GM12878 (cell line): ENCODE data around the gene EXOC3L4. TPM values are rescaled to one million over a fixed set of nuclear protein-coding genes. Genes with fewer than 3 reads are reported as not detected.

Source experiments
- BHLHE40 ChIP-seq, 2 experiments: fragments of 450-650 bp in 1 of 2; IDR thresholded peaks; 2 replicates each; pipeline ENCODE4 v1.6.1; 2011 to 2017; ENCODE audit warnings: low read depth in 2 of 2, borderline replicate concordance in 1 of 2, improper control_type of control experiment in 1 of 2, low read length in 1 of 2, mild to moderate bottlenecking in 1 of 2
- CBX3 ChIP-seq: fragments of 200-600 bp; sonication (generic); IDR thresholded peaks from 2 replicates; pipeline ENCODE4 v1.6.1; 2016; ENCODE audit warnings: low read depth, borderline replicate concordance
- CTCF ChIP-seq, 3 experiments: IDR thresholded peaks in 2 of 3; conservative IDR thresholded peaks in 1 of 3; 2 replicates each; pipeline ENCODE4 v1.5.1; 2011; ENCODE audit warnings: low read depth in 3 of 3, low read length in 3 of 3, mild to moderate bottlenecking in 3 of 3, control low read depth in 2 of 3, moderate library complexity in 2 of 3, inconsistent platforms in 1 of 3, mixed read lengths in 1 of 3; ENCODE audit not compliant: control insufficient read depth in 2 of 3, insufficient read depth in 1 of 3; ENCODE audit errors: extremely low read depth in 1 of 3
- HCFC1 ChIP-seq: fragments of 150-350 bp; IDR thresholded peaks from 2 replicates; pipeline ENCODE4 v1.6.1; 2014; ENCODE audit warnings: low read length
- HDGF ChIP-seq: fragments of 450-650 bp; IDR thresholded peaks from 2 replicates; pipeline ENCODE4 v1.6.1; 2016; ENCODE audit warnings: antibody characterized with exemption
- PAX8 ChIP-seq: fragments of 450-650 bp; IDR thresholded peaks from 2 replicates; pipeline ENCODE4 v1.6.1; 2017; ENCODE audit warnings: mild to moderate bottlenecking, moderate library complexity
- PML ChIP-seq: IDR thresholded peaks from 2 replicates; pipeline ENCODE4 v1.6.1; 2012; ENCODE audit warnings: low read length, inconsistent platforms
- RAD21 ChIP-seq: IDR thresholded peaks from 2 replicates; pipeline ENCODE4 v1.6.1; 2011; ENCODE audit warnings: mild to moderate bottlenecking, low read depth, low read length, moderate library complexity; ENCODE audit not compliant: insufficient read depth
- RCOR1 ChIP-seq: conservative IDR thresholded peaks from 2 replicates; pipeline ENCODE4 v1.6.1; 2012; ENCODE audit warnings: low read depth, low read length, improper control_type of control experiment
- SREBF1 ChIP-seq: IDR thresholded peaks from 2 replicates; pipeline ENCODE4 v1.6.1; 2012; ENCODE audit warnings: mild to moderate bottlenecking, low read length
- SREBF2 ChIP-seq: IDR thresholded peaks from 2 replicates; pipeline ENCODE4 v1.6.1; 2012; ENCODE audit warnings: mild to moderate bottlenecking, low read length
- STAT3 ChIP-seq: IDR thresholded peaks from 2 replicates; pipeline ENCODE4 v1.6.1; 2011; ENCODE audit warnings: low read depth, low read length, improper control_type of control experiment
- ZNF687 ChIP-seq: fragments of 450-650 bp; IDR thresholded peaks from 2 replicates; pipeline ENCODE4 v1.6.1; 2017; ENCODE audit warnings: mild to moderate bottlenecking, moderate library complexity
- polyA plus RNA-seq, 11 experiments: library from polyadenylated mRNA; depleted of rRNA in 4 of 11; unstranded in 6 of 11; stranded (reverse) in 5 of 11; fragments of >200 nt; fragmentation: Nextera tagmentation in 4 of 11; fragmentation: Illumina TruSeq in 1 of 11; extraction: Ambion mirVana in 4 of 11; extraction: Trizol in 1 of 11; gene quantifications; 1 replicate in 1 of 11; 2 replicates in 10 of 11; pipeline versions ENCODE4 v1.2.1 to v1.2.3, GENCODE V29; 2011 to 2016; ENCODE audit warnings: inconsistent platforms in 2 of 11, missing spikeins in 2 of 11, low read depth in 1 of 11
- total RNA-seq, 4 experiments: library from RNA; depleted of rRNA in 3 of 4; stranded (reverse); fragments of >200 nt in 3 of 4; fragmentation: Illumina TruSeq in 1 of 4; extraction: Trizol in 1 of 4; gene quantifications; 2 replicates each; pipeline versions ENCODE4 v1.2.1 to v1.2.3, GENCODE V29; 2013 to 2021
- TF ChIP-seq, protein P1 (sequence below): fragments of 150-350 bp; IDR thresholded peaks from 2 replicates; pipeline ENCODE4 v1.6.1; 2014; ENCODE audit warnings: mild to moderate bottlenecking, low read depth, low read length
- TF ChIP-seq, protein P2 (sequence below): fragments of 450-650 bp; IDR thresholded peaks from 2 replicates; pipeline ENCODE4 v1.6.1; 2017; ENCODE audit warnings: mild to moderate bottlenecking
- TF ChIP-seq, protein P3 (sequence below): fragments of 450-650 bp; IDR thresholded peaks from 2 replicates; pipeline ENCODE4 v1.6.1; 2017; ENCODE audit warnings: mild to moderate bottlenecking, moderate library complexity

EXOC3L4 gene
- total and polyA plus RNA-seq, 10 of the 15 experiments (the other 5 are each of a cell fraction or from before 2014, with no cell fraction given) = not detected

- TF ChIP-seq, protein P1, sequence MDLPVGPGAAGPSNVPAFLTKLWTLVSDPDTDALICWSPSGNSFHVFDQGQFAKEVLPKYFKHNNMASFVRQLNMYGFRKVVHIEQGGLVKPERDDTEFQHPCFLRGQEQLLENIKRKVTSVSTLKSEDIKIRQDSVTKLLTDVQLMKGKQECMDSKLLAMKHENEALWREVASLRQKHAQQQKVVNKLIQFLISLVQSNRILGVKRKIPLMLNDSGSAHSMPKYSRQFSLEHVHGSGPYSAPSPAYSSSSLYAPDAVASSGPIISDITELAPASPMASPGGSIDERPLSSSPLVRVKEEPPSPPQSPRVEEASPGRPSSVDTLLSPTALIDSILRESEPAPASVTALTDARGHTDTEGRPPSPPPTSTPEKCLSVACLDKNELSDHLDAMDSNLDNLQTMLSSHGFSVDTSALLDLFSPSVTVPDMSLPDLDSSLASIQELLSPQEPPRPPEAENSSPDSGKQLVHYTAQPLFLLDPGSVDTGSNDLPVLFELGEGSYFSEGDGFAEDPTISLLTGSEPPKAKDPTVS = no peak
- TF ChIP-seq PAX8 (no peak), STAT3 (no peak), SREBF2 (no peak), PML (no peak), RCOR1 (no peak), CTCF (IDR thresholded peaks at IDR 0.05 in 2 of 3, conservative IDR thresholded peaks at IDR 0.05 in 1 of 3; ENCODE audit: control insufficient read depth in 2 of 3, extremely low read depth in 1 of 3, insufficient read depth in 1 of 3, low read depth in 3 of 3, low read length in 3 of 3) (peak; percentile 42 to 46 (median 45); a peak in 5 of 6 replicates), ZNF687 (peak; percentile 35; the same call in 1 of the 2 replicates), SREBF1 (no peak), RAD21 (0 out of 2 replicates have a peak, but pooled peaks have one; percentile 12), BHLHE40 (IDR thresholded peaks at IDR 0.05; ENCODE audit: borderline replicate concordance in 1 of 2, low read depth in 2 of 2, low read length in 1 of 2) (no peak), HDGF (no peak), CBX3 (no peak), HCFC1 (no peak)
- TF ChIP-seq, protein P2, sequence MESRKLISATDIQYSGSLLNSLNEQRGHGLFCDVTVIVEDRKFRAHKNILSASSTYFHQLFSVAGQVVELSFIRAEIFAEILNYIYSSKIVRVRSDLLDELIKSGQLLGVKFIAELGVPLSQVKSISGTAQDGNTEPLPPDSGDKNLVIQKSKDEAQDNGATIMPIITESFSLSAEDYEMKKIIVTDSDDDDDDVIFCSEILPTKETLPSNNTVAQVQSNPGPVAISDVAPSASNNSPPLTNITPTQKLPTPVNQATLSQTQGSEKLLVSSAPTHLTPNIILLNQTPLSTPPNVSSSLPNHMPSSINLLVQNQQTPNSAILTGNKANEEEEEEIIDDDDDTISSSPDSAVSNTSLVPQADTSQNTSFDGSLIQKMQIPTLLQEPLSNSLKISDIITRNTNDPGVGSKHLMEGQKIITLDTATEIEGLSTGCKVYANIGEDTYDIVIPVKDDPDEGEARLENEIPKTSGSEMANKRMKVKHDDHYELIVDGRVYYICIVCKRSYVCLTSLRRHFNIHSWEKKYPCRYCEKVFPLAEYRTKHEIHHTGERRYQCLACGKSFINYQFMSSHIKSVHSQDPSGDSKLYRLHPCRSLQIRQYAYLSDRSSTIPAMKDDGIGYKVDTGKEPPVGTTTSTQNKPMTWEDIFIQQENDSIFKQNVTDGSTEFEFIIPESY = no peak
- TF ChIP-seq, protein P3, sequence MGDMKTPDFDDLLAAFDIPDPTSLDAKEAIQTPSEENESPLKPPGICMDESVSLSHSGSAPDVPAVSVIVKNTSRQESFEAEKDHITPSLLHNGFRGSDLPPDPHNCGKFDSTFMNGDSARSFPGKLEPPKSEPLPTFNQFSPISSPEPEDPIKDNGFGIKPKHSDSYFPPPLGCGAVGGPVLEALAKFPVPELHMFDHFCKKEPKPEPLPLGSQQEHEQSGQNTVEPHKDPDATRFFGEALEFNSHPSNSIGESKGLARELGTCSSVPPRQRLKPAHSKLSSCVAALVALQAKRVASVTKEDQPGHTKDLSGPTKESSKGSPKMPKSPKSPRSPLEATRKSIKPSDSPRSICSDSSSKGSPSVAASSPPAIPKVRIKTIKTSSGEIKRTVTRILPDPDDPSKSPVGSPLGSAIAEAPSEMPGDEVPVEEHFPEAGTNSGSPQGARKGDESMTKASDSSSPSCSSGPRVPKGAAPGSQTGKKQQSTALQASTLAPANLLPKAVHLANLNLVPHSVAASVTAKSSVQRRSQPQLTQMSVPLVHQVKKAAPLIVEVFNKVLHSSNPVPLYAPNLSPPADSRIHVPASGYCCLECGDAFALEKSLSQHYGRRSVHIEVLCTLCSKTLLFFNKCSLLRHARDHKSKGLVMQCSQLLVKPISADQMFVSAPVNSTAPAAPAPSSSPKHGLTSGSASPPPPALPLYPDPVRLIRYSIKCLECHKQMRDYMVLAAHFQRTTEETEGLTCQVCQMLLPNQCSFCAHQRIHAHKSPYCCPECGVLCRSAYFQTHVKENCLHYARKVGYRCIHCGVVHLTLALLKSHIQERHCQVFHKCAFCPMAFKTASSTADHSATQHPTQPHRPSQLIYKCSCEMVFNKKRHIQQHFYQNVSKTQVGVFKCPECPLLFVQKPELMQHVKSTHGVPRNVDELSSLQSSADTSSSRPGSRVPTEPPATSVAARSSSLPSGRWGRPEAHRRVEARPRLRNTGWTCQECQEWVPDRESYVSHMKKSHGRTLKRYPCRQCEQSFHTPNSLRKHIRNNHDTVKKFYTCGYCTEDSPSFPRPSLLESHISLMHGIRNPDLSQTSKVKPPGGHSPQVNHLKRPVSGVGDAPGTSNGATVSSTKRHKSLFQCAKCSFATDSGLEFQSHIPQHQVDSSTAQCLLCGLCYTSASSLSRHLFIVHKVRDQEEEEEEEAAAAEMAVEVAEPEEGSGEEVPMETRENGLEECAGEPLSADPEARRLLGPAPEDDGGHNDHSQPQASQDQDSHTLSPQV = no peak
Observed at GRCh38 chr14:103105580-103106150, 11.1 kb downstream of the EXOC3L4 start (continued).
